GM23338 (cell line): Measurements from ENCODE around the gene CCDC102A. TPM values are rescaled to one million over a fixed set of nuclear protein-coding genes. Genes with fewer than 3 reads are reported as not detected.

Experiments used
- ATAC-seq: fragments of 200-7000 bp; cut with Tn5 transposase; 3 replicates; pipeline ENCODE4 v1.9.1; 2020
- DNase-seq: peaks from one replicate; pipeline ENCODE4 v3.0.0-alpha.2; 2015; ENCODE audit warnings: low spot score
- H2AFZ ChIP-seq: fragments of 200-600 bp; sonication (generic); 2 replicates; pipeline ENCODE4 v1.8.0; 2016; ENCODE audit warnings: antibody characterized with exemption, mild to moderate bottlenecking, moderate library complexity
- H3F3A ChIP-seq: fragments of 200-600 bp; sonication (generic); replicated peaks from 2 replicates; pipeline ENCODE4 v1.8.0; 2017; ENCODE audit warnings: antibody characterized with exemption, mixed run types, low read depth
- H3K27ac ChIP-seq: fragments of 200-600 bp; sonication (generic); 2 replicates; pipeline ENCODE4 v1.6.1; 2016; ENCODE audit warnings: low read depth
- H3K27me3 ChIP-seq: fragments of 200-600 bp; sonication (generic); 2 replicates; pipeline ENCODE4 v1.8.0; 2016; ENCODE audit warnings: mild to moderate bottlenecking, mixed run types, moderate library complexity; ENCODE audit not compliant: insufficient read depth
- H3K36me3 ChIP-seq: fragments of 200-600 bp; sonication (generic); 2 replicates; pipeline ENCODE4 v1.8.0; 2016; ENCODE audit warnings: mild to moderate bottlenecking; ENCODE audit not compliant: insufficient read depth
- H3K4me1 ChIP-seq: fragments of 200-600 bp; sonication (generic); 2 replicates; pipeline ENCODE4 v1.8.0; 2016; ENCODE audit warnings: mild to moderate bottlenecking, moderate library complexity; ENCODE audit not compliant: insufficient read depth
- H3K4me2 ChIP-seq: fragments of 200-600 bp; sonication (generic); 2 replicates; pipeline ENCODE4 v1.7.1; 2017; ENCODE audit warnings: mixed run types
- H3K4me3 ChIP-seq: fragments of 200-600 bp; sonication (generic); 2 replicates; pipeline ENCODE4 v1.6.1; 2016; ENCODE audit warnings: mixed run types
- H3K79me2 ChIP-seq: fragments of 200-600 bp; sonication (generic); replicated peaks from 2 replicates; pipeline ENCODE4 v1.8.0; 2017; ENCODE audit warnings: mild to moderate bottlenecking; ENCODE audit not compliant: insufficient read depth
- H3K9me2 ChIP-seq: fragments of 200-600 bp; sonication (generic); 2 replicates; pipeline ENCODE4 v1.8.0; 2017; ENCODE audit not compliant: insufficient read depth
- H4K20me1 ChIP-seq: fragments of 200-600 bp; sonication (generic); replicated peaks from 2 replicates; pipeline ENCODE4 v1.8.0; 2017; ENCODE audit warnings: mild to moderate bottlenecking; ENCODE audit not compliant: insufficient read depth
- H3K27ac Mint-ChIP-seq: 2 replicates; pipeline ENCODE4 v1.8.0; 2020; ENCODE audit warnings: inconsistent platforms, mild to moderate bottlenecking, moderate library complexity, mixed read lengths
- H3K27me3 Mint-ChIP-seq: 3 replicates; pipeline ENCODE4 v1.8.0; 2022; ENCODE audit warnings: low read depth, mild to moderate bottlenecking, moderate library complexity, mixed read lengths, inconsistent platforms; ENCODE audit not compliant: insufficient read depth, poor library complexity
- H3K36me3 Mint-ChIP-seq: 3 replicates; pipeline ENCODE4 v1.8.0; 2021; ENCODE audit warnings: low read depth, mild to moderate bottlenecking, inconsistent platforms, moderate library complexity, mixed read lengths
- H3K4me1 Mint-ChIP-seq: 3 replicates; pipeline ENCODE4 v1.8.0; 2020; ENCODE audit warnings: mild to moderate bottlenecking, inconsistent platforms, mixed read lengths
- H3K4me3 Mint-ChIP-seq: 3 replicates; pipeline ENCODE4 v1.8.0; 2021; ENCODE audit warnings: moderate library complexity, mild to moderate bottlenecking, inconsistent platforms, mixed read lengths
- H3K9me3 Mint-ChIP-seq: 3 replicates; pipeline ENCODE4 v1.8.0; 2020; ENCODE audit warnings: moderate library complexity, mild to moderate bottlenecking, inconsistent platforms, mixed read lengths
- CTCF ChIP-seq, 2 experiments: fragments of 200-600 bp in 1 of 2; sonication (generic) in 1 of 2; conservative IDR thresholded peaks; 2 replicates each; pipeline versions ENCODE4 v1.5.1 to v1.6.1; 2016 to 2017; ENCODE audit warnings: antibody characterized with exemption in 2 of 2, low read depth in 2 of 2, mild to moderate bottlenecking in 2 of 2, moderate library complexity in 1 of 2
- NANOG ChIP-seq: IDR thresholded peaks from 2 replicates; pipeline ENCODE4 v1.6.1; 2016; ENCODE audit warnings: antibody characterized with exemption, borderline replicate concordance
- POLR2AphosphoS5 ChIP-seq: IDR thresholded peaks from 2 replicates; pipeline ENCODE4 v1.6.1; 2016; ENCODE audit warnings: antibody characterized with exemption, low read depth
- ZNF331 ChIP-seq: fragments of 250-450 bp; sonication (Bioruptor Pico); IDR thresholded peaks from 2 replicates; pipeline ENCODE4 v1.5.0; 2020; ENCODE audit warnings: low read depth, mild to moderate bottlenecking, moderate library complexity
- polyA plus RNA-seq: library from polyadenylated mRNA; unstranded; fragments of >200 nt; fragmentation: Nextera tagmentation; extraction: Ambion mirVana; gene quantifications from 2 replicates; pipeline ENCODE4 v1.2.1, GENCODE V29; 2016
- total RNA-seq: library from RNA; depleted of rRNA; stranded (reverse); fragments of >200 nt; shearing (Covaris generic); gene quantifications from 2 replicates; pipeline ENCODE4 v1.2.3, GENCODE V29; 2014
- TF ChIP-seq, protein P1 (sequence below): fragments of 250-450 bp; sonication (Bioruptor Pico); IDR thresholded peaks from 2 replicates; pipeline ENCODE4 v1.5.0; 2020; ENCODE audit warnings: mild to moderate bottlenecking, moderate library complexity

The CCDC102A gene
- total and polyA plus RNA-seq, 2 experiments from 2014 or later = 2.0 to 5.2 TPM

GRCh38 chr16:57472665-57473060 is 63.7 kb downstream of the CCDC102A start (continued):
- TF ChIP-seq, protein P1, sequence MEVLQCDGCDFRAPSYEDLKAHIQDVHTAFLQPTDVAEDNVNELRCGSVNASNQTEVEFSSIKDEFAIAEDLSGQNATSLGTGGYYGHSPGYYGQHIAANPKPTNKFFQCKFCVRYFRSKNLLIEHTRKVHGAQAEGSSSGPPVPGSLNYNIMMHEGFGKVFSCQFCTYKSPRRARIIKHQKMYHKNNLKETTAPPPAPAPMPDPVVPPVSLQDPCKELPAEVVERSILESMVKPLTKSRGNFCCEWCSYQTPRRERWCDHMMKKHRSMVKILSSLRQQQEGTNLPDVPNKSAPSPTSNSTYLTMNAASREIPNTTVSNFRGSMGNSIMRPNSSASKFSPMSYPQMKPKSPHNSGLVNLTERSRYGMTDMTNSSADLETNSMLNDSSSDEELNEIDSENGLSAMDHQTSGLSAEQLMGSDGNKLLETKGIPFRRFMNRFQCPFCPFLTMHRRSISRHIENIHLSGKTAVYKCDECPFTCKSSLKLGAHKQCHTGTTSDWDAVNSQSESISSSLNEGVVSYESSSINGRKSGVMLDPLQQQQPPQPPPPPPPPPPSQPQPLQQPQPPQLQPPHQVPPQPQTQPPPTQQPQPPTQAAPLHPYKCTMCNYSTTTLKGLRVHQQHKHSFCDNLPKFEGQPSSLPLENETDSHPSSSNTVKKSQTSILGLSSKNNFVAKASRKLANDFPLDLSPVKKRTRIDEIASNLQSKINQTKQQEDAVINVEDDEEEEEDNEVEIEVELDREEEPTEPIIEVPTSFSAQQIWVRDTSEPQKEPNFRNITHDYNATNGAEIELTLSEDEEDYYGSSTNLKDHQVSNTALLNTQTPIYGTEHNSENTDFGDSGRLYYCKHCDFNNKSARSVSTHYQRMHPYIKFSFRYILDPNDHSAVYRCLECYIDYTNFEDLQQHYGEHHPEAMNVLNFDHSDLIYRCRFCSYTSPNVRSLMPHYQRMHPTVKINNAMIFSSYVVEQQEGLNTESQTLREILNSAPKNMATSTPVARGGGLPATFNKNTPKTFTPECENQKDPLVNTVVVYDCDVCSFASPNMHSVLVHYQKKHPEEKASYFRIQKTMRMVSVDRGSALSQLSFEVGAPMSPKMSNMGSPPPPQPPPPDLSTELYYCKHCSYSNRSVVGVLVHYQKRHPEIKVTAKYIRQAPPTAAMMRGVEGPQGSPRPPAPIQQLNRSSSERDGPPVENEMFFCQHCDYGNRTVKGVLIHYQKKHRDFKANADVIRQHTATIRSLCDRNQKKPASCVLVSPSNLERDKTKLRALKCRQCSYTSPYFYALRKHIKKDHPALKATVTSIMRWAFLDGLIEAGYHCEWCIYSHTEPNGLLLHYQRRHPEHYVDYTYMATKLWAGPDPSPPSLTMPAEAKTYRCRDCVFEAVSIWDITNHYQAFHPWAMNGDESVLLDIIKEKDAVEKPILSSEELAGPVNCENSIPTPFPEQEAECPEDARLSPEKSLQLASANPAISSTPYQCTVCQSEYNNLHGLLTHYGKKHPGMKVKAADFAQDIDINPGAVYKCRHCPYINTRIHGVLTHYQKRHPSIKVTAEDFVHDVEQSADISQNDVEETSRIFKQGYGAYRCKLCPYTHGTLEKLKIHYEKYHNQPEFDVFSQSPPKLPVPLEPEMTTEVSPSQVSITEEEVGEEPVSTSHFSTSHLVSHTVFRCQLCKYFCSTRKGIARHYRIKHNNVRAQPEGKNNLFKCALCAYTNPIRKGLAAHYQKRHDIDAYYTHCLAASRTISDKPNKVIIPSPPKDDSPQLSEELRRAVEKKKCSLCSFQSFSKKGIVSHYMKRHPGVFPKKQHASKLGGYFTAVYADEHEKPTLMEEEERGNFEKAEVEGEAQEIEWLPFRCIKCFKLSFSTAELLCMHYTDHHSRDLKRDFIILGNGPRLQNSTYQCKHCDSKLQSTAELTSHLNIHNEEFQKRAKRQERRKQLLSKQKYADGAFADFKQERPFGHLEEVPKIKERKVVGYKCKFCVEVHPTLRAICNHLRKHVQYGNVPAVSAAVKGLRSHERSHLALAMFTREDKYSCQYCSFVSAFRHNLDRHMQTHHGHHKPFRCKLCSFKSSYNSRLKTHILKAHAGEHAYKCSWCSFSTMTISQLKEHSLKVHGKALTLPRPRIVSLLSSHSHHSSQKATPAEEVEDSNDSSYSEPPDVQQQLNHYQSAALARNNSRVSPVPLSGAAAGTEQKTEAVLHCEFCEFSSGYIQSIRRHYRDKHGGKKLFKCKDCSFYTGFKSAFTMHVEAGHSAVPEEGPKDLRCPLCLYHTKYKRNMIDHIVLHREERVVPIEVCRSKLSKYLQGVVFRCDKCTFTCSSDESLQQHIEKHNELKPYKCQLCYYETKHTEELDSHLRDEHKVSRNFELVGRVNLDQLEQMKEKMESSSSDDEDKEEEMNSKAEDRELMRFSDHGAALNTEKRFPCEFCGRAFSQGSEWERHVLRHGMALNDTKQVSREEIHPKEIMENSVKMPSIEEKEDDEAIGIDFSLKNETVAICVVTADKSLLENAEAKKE (CRISPR knock-in tag) = no peak

DNA sequence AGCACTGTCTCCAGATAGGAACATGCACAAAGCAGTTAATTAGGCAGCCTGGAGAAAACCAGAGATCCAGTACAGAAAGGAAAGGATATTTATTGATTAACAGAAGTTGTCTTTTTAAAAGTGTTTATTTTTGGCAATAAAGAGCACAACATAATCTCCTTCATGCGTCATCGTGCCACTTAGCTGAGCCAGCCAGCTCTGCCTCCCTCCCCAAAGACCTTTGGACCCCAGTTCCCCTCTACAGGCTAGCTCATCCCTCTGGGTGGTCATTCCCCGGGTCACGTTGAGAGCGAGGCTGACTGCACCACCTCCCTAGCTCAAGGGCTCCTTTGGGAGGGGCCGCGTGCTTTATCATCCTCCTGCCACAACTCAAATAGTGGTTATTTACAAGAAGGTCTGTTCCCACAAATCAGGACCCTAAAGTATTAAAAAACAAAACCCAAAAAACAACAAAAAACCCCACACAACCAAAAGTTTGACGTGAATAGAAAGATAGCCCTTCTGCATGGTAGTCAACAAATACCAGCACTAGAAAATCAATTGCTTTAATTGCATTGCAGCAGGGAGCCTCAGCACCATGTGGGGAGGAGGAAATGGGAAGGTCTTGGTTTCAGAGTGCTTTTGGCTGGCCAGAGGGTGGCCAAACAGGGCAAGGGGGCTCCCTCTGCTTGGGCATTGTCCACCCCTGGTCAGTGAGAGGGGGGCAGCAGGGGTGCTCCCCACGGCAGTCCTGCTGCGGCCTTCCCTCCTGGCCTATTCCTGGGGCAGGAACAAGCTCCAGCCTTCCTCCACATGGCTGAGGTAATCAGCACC is 64.3 kb downstream of the CCDC102A start:
- Histone ChIP-seq H3K27ac (peak overlapping the region; percentile 81), H3K4me1 (peaks cover 41% of the 10 kb centered on the region), H4K20me1 (peaks cover 6% of the 10 kb centered on the region; the same call in 1 of the 2 replicates), H3K9me2 (no peaks in the 10 kb centered on the region), H3K79me2 (peaks cover 7% of the 10 kb centered on the region; the same call in 1 of the 2 replicates), H3K36me3 (peaks cover 30% of the 10 kb centered on the region), H3K27me3 (no peaks in the 10 kb centered on the region), H2AFZ (no peak overlapping the region), H3K4me3 (peak overlapping the region; percentile 0; the same call in 1 of the 2 replicates), H3F3A (peaks cover 12% of the 10 kb centered on the region; the same call in 1 of the 2 replicates), H3K4me2 (peak overlapping the region; percentile 65)
- Mint-ChIP-seq H3K36me3 (peaks cover 52% of the 10 kb centered on the region), H3K4me3 (peak overlapping the region; percentile 53), H3K27me3 (peaks cover 13% of the 10 kb centered on the region), H3K27ac (peak overlapping the region; percentile 87), H3K4me1 (peaks cover 51% of the 10 kb centered on the region), H3K9me3 (no peaks in the 10 kb centered on the region)
- TF ChIP-seq CTCF (conservative IDR thresholded peaks at IDR 0.05; ENCODE audit: low read depth in 2 of 2) = no peak
- no peak for TF ChIP-seq ZNF331 (CRISPR knock-in tag)
- no peak for TF ChIP-seq POLR2AphosphoS5
- TF ChIP-seq, protein P1 (CRISPR knock-in tag) = no peak
- TF ChIP-seq NANOG = no peak; the same call in 1 of the 2 replicates
- ATAC-seq (peak; percentile 5; the same call in 2 of the 3 replicates), DNase-seq (peak; percentile 52)
